PC-9 (cell line): Measurements from ENCODE around the gene STAP1. TPM values are rescaled to one million over a fixed set of nuclear protein-coding genes. Genes with fewer than 3 reads are reported as not detected.
"Not testable (repeated sequence)": the region's sequence is repeated elsewhere in the genome, so short reads cannot be mapped to it uniquely, and the experiment has no call there.

ENCODE experiments used
- BruUV-seq: library from RNA; stranded (reverse); fragments of 400-500 nt; replicated peaks from 2 replicates; lab custom pipeline; 2021; lab: Mats Ljungman, UMichigan
- CTCF ChIA-PET: fragments of 300-600 bp; sonication (Branson Sonifier 250); formaldehyde crosslinking; loops from one replicate; lab custom pipeline; 2022; ENCODE audit warnings: antibody characterized with exemption; lab: Charles Lee
- POLR2A ChIA-PET: fragments of 300-600 bp; sonication (Branson Sonifier 250); formaldehyde crosslinking; loops from one replicate; lab custom pipeline; 2022; ENCODE audit warnings: antibody characterized with exemption; ENCODE audit not compliant: unreplicated experiment; lab: Charles Lee
- DNase-seq, 2 experiments: peaks; one replicate each; pipeline versions ENCODE4 v3.0.0 to v3.0.0-alpha.2; 2015 to 2022; ENCODE audit warnings: mixed read lengths in 1 of 2
- H2AFZ ChIP-seq: fragments of 200-600 bp; sonication (generic); 2 replicates; pipeline ENCODE4 v1.8.1; 2017; ENCODE audit warnings: antibody characterized with exemption
- H3F3A ChIP-seq: fragments of 200-600 bp; sonication (generic); 2 replicates; pipeline ENCODE4 v1.8.1; 2017; ENCODE audit warnings: antibody characterized with exemption, mild to moderate bottlenecking, low read depth; ENCODE audit not compliant: insufficient read depth
- H3K27ac ChIP-seq: fragments of 200-600 bp; sonication (generic); 2 replicates; pipeline ENCODE4 v1.6.1; 2016; ENCODE audit warnings: mixed run types
- H3K27me3 ChIP-seq: fragments of 200-600 bp; sonication (generic); 2 replicates; pipeline ENCODE4 v1.6.1; 2016; ENCODE audit warnings: low read depth, mixed run types; ENCODE audit not compliant: insufficient read depth
- H3K36me3 ChIP-seq: fragments of 200-600 bp; sonication (generic); 2 replicates; pipeline ENCODE4 v1.6.1; 2016; ENCODE audit warnings: low read depth, mixed run types
- H3K4me1 ChIP-seq: fragments of 200-600 bp; sonication (generic); replicated peaks from 2 replicates; pipeline ENCODE4 v1.6.1; 2016; ENCODE audit warnings: mixed run types; ENCODE audit not compliant: insufficient read depth
- H3K4me2 ChIP-seq: fragments of 200-600 bp; sonication (generic); 2 replicates; pipeline ENCODE4 v1.6.1; 2017; ENCODE audit warnings: mixed run types
- H3K4me3 ChIP-seq: fragments of 200-600 bp; sonication (generic); 2 replicates; pipeline ENCODE4 v1.6.1; 2016; ENCODE audit warnings: mixed run types
- H3K79me2 ChIP-seq: fragments of 200-600 bp; sonication (generic); 2 replicates; pipeline ENCODE4 v1.6.1; 2017; ENCODE audit warnings: low read depth, mixed run types
- H3K9me2 ChIP-seq: fragments of 200-600 bp; sonication (generic); 2 replicates; pipeline ENCODE4 v1.8.1; 2017; ENCODE audit warnings: mild to moderate bottlenecking; ENCODE audit not compliant: insufficient read depth
- H3K9me3 ChIP-seq: fragments of 200-600 bp; sonication (generic); 2 replicates; pipeline ENCODE4 v1.8.1; 2016; ENCODE audit warnings: low read depth; ENCODE audit not compliant: insufficient read depth
- H4K20me1 ChIP-seq: fragments of 200-600 bp; sonication (generic); 2 replicates; pipeline ENCODE4 v1.8.1; 2017; ENCODE audit not compliant: insufficient read depth
- CTCF ChIP-seq: fragments of 200-600 bp; sonication (generic); conservative IDR thresholded peaks from 2 replicates; pipeline ENCODE4 v1.6.1; 2017; ENCODE audit warnings: mixed run types, antibody characterized with exemption, mild to moderate bottlenecking, moderate library complexity
- EZH2 ChIP-seq: fragments of 200-600 bp; sonication (generic); IDR thresholded peaks from 2 replicates; pipeline ENCODE4 v1.8.0; 2017; ENCODE audit warnings: antibody characterized with exemption, low read depth
- intact Hi-C: fragments of 100-400 bp; cut with micrococcal nuclease; formaldehyde crosslinking; loops from one replicate; pipeline ENCODE4 v1.10.0; 2022; ENCODE audit not compliant: unreplicated experiment
- total RNA-seq: library from RNA; stranded (reverse); gene quantifications from 2 replicates; pipeline ENCODE4 v1.2.3, GENCODE V29; 2021

STAP1 gene
- total RNA-seq, 1 experiment from 2014 or later = not detected

GRCh38 chr4:67550857-67551256 is 7.7 kb upstream of the STAP1 start:
- H3K9me2 ChIP-seq = no peaks in the 10 kb centered on the region
- H3K27me3 ChIP-seq = no peaks in the 10 kb centered on the region
- H3K36me3 ChIP-seq = no peaks in the 10 kb centered on the region
- H3K4me3 ChIP-seq = no peak overlapping the region
- H3K4me1 ChIP-seq = no peaks in the 10 kb centered on the region; the same call in 1 of the 2 replicates
- TF ChIP-seq EZH2 = no peak
- TF ChIP-seq CTCF = no peak
- H3K9me3 ChIP-seq = no peaks in the 10 kb centered on the region
- H3K27ac ChIP-seq = no peak overlapping the region
- no peaks in the 10 kb centered on the region for H3F3A ChIP-seq
- no TSS peak for BruUV-seq
- DNase-seq = no peak
- no peaks in the 10 kb centered on the region for H3K79me2 ChIP-seq
- H4K20me1 ChIP-seq = no peaks in the 10 kb centered on the region
- intact Hi-C loops = no loop called here
- H2AFZ ChIP-seq = no peak overlapping the region
- ChIA-PET CTCF (no interaction called here), POLR2A (no interaction called here)
- no peak overlapping the region for H3K4me2 ChIP-seq

- H3K4me1 ChIP-seq, H3K9me2 ChIP-seq, H4K20me1 ChIP-seq, H2AFZ ChIP-seq, H3K79me2 ChIP-seq, H3K9me3 ChIP-seq, H3F3A ChIP-seq, H3K27ac ChIP-seq, H3K27me3 ChIP-seq, BruUV-seq, intact Hi-C loops, DNase-seq, POLR2A ChIA-PET, H3K4me2 ChIP-seq, H3K36me3 ChIP-seq, H3K4me3 ChIP-seq: not testable (repeated sequence)
- CTCF ChIA-PET = interaction anchor here (0.6 kb wide), 1 partner anchor 196 kb away, joined by 3 read pairs; no protein-coding TSS in a partner anchor
These were observed 6.3 kb upstream of the STAP1 start for GRCh38 chr4:67552146-67552792.

- TF ChIP-seq EZH2 (no peak), CTCF (no peak)
- H3K27ac ChIP-seq = no peak overlapping the region
- no peak overlapping the region for H3K4me3 ChIP-seq
- intact Hi-C loops = no loop called here
- no peaks in the 10 kb centered on the region for H3K36me3 ChIP-seq
- no peak overlapping the region for H2AFZ ChIP-seq
- ChIA-PET CTCF (no interaction called here), POLR2A (no interaction called here)
- H3K4me1 ChIP-seq = no peaks in the 10 kb centered on the region
- H3F3A ChIP-seq = no peaks in the 10 kb centered on the region
- H3K4me2 ChIP-seq = no peak overlapping the region
- H3K9me3 ChIP-seq = no peaks in the 10 kb centered on the region
- H3K9me2 ChIP-seq = no peaks in the 10 kb centered on the region
- BruUV-seq = no TSS peak
- no peaks in the 10 kb centered on the region for H4K20me1 ChIP-seq
- no peak for DNase-seq
- H3K79me2 ChIP-seq = no peaks in the 10 kb centered on the region
- H3K27me3 ChIP-seq = no peaks in the 10 kb centered on the region
These were observed 4.4 kb upstream of the STAP1 start for GRCh38 chr4:67554096-67554495.

- Histone ChIP-seq H3K4me1 (no peaks in the 10 kb centered on the region), H2AFZ (no peak overlapping the region), H3K4me2 (no peak overlapping the region), H3K36me3 (no peaks in the 10 kb centered on the region), H3K79me2 (no peaks in the 10 kb centered on the region), H4K20me1 (no peaks in the 10 kb centered on the region), H3F3A (no peaks in the 10 kb centered on the region), H3K9me3 (no peaks in the 10 kb centered on the region), H3K27ac (no peak overlapping the region), H3K4me3 (no peak overlapping the region), H3K9me2 (no peaks in the 10 kb centered on the region), H3K27me3 (no peaks in the 10 kb centered on the region)
- ChIA-PET CTCF (no interaction called here), POLR2A (no interaction called here)
- intact Hi-C loops = no loop called here
- no TSS peak for BruUV-seq
- no peak for DNase-seq
- TF ChIP-seq CTCF = no peak
- no peak for TF ChIP-seq EZH2
These were observed 3.1 kb upstream of the STAP1 start for GRCh38 chr4:67555447-67555846.
